H54 (cell line): ENCODE measurements around the gene DGCR2.

Source experiments
- DNase-seq: peaks from one replicate; pipeline ENCODE4 v3.0.0; 2011; ENCODE audit warnings: low spot score, mixed read lengths; ENCODE audit not compliant: insufficient read length
- FAIRE-seq: peaks from 3 replicates; lab custom pipeline; 2011; peaks lifted over from hg19 to GRCh38; lab: Jason Lieb, UNC
- POLR2A ChIP-seq: IDR thresholded peaks from 2 replicates; pipeline ENCODE4 v1.6.1; 2011; ENCODE audit warnings: low read depth, mild to moderate bottlenecking, low read length

DGCR2 gene

GRCh38 chr22:19138217-19139000 is 16.2 kb upstream of the DGCR2 start:
- no peak for DNase-seq
- no peak for TF ChIP-seq POLR2A
- FAIRE-seq, result no peak

- no peak for TF ChIP-seq POLR2A
- FAIRE-seq, result no peak
Measured at GRCh38 chr22:19137384-19138216, 15.4 kb upstream of the DGCR2 start.

GRCh38 chr22:19136915-19137314 is 14.7 kb upstream of the DGCR2 start:
- FAIRE-seq, result no peak
- DNase-seq, result no peak
- TF ChIP-seq POLR2A, result no peak

More at GRCh38 chr22:19137384-19138216, 15.4 kb upstream of the DGCR2 start:
- DNase-seq, result no peak

- DNase-seq (no peak), FAIRE-seq (no peak)
- TF ChIP-seq POLR2A, result no peak
Measured at GRCh38 chr22:19134874-19135273, 12.7 kb upstream of the DGCR2 start.

GRCh38 chr22:19134176-19134831 is 12.1 kb upstream of the DGCR2 start:
- DNase-seq (no peak), FAIRE-seq (no peak)
- TF ChIP-seq POLR2A, result no peak

- FAIRE-seq (no peak), DNase-seq (no peak)
- TF ChIP-seq POLR2A, result no peak
Measured at GRCh38 chr22:19133561-19133960, 11.3 kb upstream of the DGCR2 start.

- no peak for FAIRE-seq
- DNase-seq, result no peak
- no peak for TF ChIP-seq POLR2A
Measured at GRCh38 chr22:19132693-19133400, 10.6 kb upstream of the DGCR2 start.

GRCh38 chr22:19132153-19132552 is 9.9 kb upstream of the DGCR2 start:
- FAIRE-seq (no peak), DNase-seq (no peak)
- TF ChIP-seq POLR2A, result no peak

GRCh38 chr22:19131685-19132015 is 9.4 kb upstream of the DGCR2 start:
- DNase-seq (no peak), FAIRE-seq (no peak)
- no peak for TF ChIP-seq POLR2A

- DNase-seq (no peak), FAIRE-seq (no peak)
- TF ChIP-seq POLR2A, result no peak
Measured at GRCh38 chr22:19130959-19131684, 8.9 kb upstream of the DGCR2 start, which contains the start of gene TSSK2. TSS of gene TSSK2 (plus strand) at chr22:19131308. CDS start at chr22:19131400, 92 bp downstream.

GRCh38 chr22:19129871-19130270 is 7.7 kb upstream of the DGCR2 start:
- no peak for DNase-seq
- no peak for TF ChIP-seq POLR2A
- FAIRE-seq, result no peak

GRCh38 chr22:19128946-19129727 is 6.9 kb upstream of the DGCR2 start:
- DNase-seq (no peak), FAIRE-seq (no peak)
- no peak for TF ChIP-seq POLR2A

- DNase-seq, result no peak
- no peak for TF ChIP-seq POLR2A
- no peak for FAIRE-seq
Measured at GRCh38 chr22:19128009-19128401, 5.8 kb upstream of the DGCR2 start.
